ENCODE measurements around the gene PRKACG. TPM values are rescaled to one million over a fixed set of nuclear protein-coding genes. Genes with fewer than 3 reads are reported as not detected.
A peak's percentile ranks its signal among the peaks of the same experiment; 100 is the strongest.

PRKACG gene
- total RNA-seq, 1 donor from 2014 or later = not detected

DNA sequence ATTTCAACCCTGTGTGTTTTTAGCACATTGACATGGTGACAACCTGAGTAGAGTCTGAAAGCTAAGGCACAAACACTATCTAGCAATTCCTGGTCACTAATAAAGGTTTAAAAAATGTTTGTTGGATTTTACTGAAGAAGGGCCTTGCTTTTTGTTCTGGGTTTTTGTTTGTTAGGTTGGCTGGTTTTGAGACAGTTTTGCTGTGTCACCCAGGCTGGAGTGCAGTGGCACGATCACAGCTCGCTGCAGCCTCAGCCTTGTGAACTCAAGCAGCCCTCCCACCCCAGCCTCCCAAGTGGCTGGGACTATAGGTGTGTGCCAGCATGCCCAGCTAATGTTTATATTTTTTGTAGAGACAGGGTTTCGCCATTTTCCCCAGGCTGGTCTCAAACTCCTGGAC lies 39.0 kb downstream of the PRKACG start:
- Histone ChIP-seq H3K27me3 (no peaks in the 10 kb centered on the region), H3K9me3 (no peaks in the 10 kb centered on the region), H3K27ac (no peak overlapping the region), H3K4me1 (no peaks in the 10 kb centered on the region), H3K4me3 (peak overlapping the region in 1 of 2 donors; percentile 35), H3K36me3 (no peaks in the 10 kb centered on the region)
- TF ChIP-seq CTCF (IDR thresholded peaks at IDR 0.05) = no peak
- intact Hi-C loops (cut with DNase I) = no loop called here
- no peak for DNase-seq (ENCODE audit: low spot score in 2 of 2)

GRCh38 chr9:68974431-68974830 lies 39.5 kb downstream of the PRKACG start:
- no peak for TF ChIP-seq CTCF (IDR thresholded peaks at IDR 0.05)

DNA sequence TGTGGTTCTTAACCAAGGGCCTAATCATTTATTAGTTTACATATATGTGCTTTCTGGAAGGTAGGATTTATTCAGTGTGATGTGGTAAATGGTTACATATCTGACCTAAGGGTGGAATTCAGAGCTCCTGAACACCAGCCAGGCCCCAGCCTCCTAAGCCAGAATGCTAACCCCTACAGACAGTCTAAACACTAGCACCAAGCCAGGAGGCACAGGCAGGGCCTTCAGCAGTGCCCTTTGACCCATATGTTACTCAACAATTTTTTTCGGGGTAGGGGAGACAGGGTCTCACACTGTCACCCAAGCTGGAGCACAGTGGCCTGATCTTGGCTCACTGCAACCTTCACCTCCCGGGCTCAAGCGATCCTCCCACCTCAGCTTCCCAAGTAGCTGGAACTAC lies 40.3 kb downstream of the PRKACG start:
- intact Hi-C loops (cut with DNase I) = no loop called here
- Histone ChIP-seq H3K4me1 (no peaks in the 10 kb centered on the region), H3K36me3 (no peaks in the 10 kb centered on the region), H3K9me3 (no peaks in the 10 kb centered on the region), H3K27ac (no peak overlapping the region), H3K27me3 (no peaks in the 10 kb centered on the region), H3K4me3 (no peak overlapping the region)
- no peak for TF ChIP-seq CTCF (IDR thresholded peaks at IDR 0.05)
- DNase-seq (ENCODE audit: low spot score in 2 of 2) = no peak

More at GRCh38 chr9:68974431-68974830, 39.5 kb downstream of the PRKACG start:
- H3K4me1 ChIP-seq = no peaks in the 10 kb centered on the region
- intact Hi-C loops (cut with DNase I) = no loop called here
- H3K4me3 ChIP-seq = peak overlapping the region in 1 of 2 donors; percentile 35
- no peaks in the 10 kb centered on the region for H3K27me3 ChIP-seq
- DNase-seq (ENCODE audit: low spot score in 2 of 2) = no peak
- no peaks in the 10 kb centered on the region for H3K9me3 ChIP-seq
- H3K36me3 ChIP-seq = no peaks in the 10 kb centered on the region
- H3K27ac ChIP-seq = no peak overlapping the region

- H3K36me3 ChIP-seq = no peaks in the 10 kb centered on the region
- no peaks in the 10 kb centered on the region for H3K4me1 ChIP-seq
- H3K4me3 ChIP-seq = no peak overlapping the region
- TF ChIP-seq CTCF (IDR thresholded peaks at IDR 0.05) = no peak
- no peaks in the 10 kb centered on the region for H3K27me3 ChIP-seq
- no peak overlapping the region for H3K27ac ChIP-seq
- no peaks in the 10 kb centered on the region for H3K9me3 ChIP-seq
- no peak for DNase-seq (ENCODE audit: low spot score in 2 of 2)
- intact Hi-C loops (cut with DNase I) = no loop called here
Observed at GRCh38 chr9:68970151-68970550, 43.8 kb downstream of the PRKACG start.

DNA sequence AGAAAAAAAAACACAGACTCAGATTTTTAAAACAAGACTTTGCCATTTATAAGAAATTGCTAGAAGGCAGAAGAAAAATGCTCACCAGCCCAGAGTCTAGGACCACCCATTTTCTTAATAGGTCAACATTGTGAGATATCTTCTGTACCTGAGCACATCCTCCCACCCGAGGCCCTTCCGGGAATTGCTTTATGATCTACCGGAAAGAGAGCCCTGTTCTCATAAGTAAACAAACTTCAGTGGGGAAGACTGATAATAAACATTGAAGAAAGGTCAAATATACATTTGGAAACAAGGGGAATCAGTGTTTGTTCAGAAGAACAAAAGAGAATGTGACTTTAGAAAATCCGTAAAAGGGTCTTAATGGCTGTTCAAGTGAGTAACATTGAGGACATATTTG lies 44.4 kb downstream of the PRKACG start:
- TF ChIP-seq CTCF (IDR thresholded peaks at IDR 0.05) = no peak
- no peak for DNase-seq (ENCODE audit: low spot score in 2 of 2)
- no peak overlapping the region for H3K4me3 ChIP-seq
- no peaks in the 10 kb centered on the region for H3K36me3 ChIP-seq
- intact Hi-C loops (cut with DNase I) = no loop called here
- no peaks in the 10 kb centered on the region for H3K27me3 ChIP-seq
- H3K4me1 ChIP-seq = no peaks in the 10 kb centered on the region
- no peak overlapping the region for H3K27ac ChIP-seq
- H3K9me3 ChIP-seq = no peaks in the 10 kb centered on the region

- H3K4me3 ChIP-seq = no peak overlapping the region
- TF ChIP-seq CTCF (IDR thresholded peaks at IDR 0.05) = no peak
- H3K36me3 ChIP-seq = no peaks in the 10 kb centered on the region
- no peaks in the 10 kb centered on the region for H3K4me1 ChIP-seq
- H3K27me3 ChIP-seq = no peaks in the 10 kb centered on the region
- no peaks in the 10 kb centered on the region for H3K9me3 ChIP-seq
- H3K27ac ChIP-seq = no peak overlapping the region
- DNase-seq (ENCODE audit: low spot score in 2 of 2) = no peak
- intact Hi-C loops (cut with DNase I) = no loop called here
Observed at GRCh38 chr9:68967800-68968199, 46.1 kb downstream of the PRKACG start.

All from ascending aorta (tissue), 2 donors.